22Rv1 (cell line): ENCODE results near the gene OCA2.

Experiments used
- CTCF ChIP-seq: fragments of 450-650 bp; IDR thresholded peaks from 2 replicates; pipeline ENCODE4 v1.5.1; 2017; ENCODE audit warnings: mild to moderate bottlenecking
- ZFX ChIP-seq: fragments of 450-650 bp; IDR thresholded peaks from 2 replicates; pipeline ENCODE4 v1.6.1; 2017; ENCODE audit warnings: antibody characterized with exemption, borderline replicate concordance

GRCh38 chr15:28075573-28075972 is 23.5 kb downstream of the OCA2 start:
- TF ChIP-seq CTCF (no peak), ZFX (no peak)
